MM.1S (cell line): Measurements from ENCODE around the gene ANKRD13D.

Source experiments
- DNase-seq: peaks from one replicate; pipeline ENCODE4 v3.0.0-alpha.2; 2015
- H2AFZ ChIP-seq: fragments of 300-600 bp; sonication (generic); 2 replicates; pipeline ENCODE4 v1.6.0; 2016; ENCODE audit warnings: antibody characterized with exemption, low read length
- H3F3A ChIP-seq: fragments of 300-600 bp; sonication (generic); 2 replicates; pipeline ENCODE4 v1.6.1; 2016; ENCODE audit warnings: mild to moderate bottlenecking, antibody characterized with exemption, low read length, moderate library complexity, mixed read lengths; ENCODE audit not compliant: insufficient read depth
- H3K27ac ChIP-seq: fragments of 300-600 bp; sonication (generic); 2 replicates; pipeline ENCODE4 v1.5.1; 2016; ENCODE audit warnings: mild to moderate bottlenecking, low read length
- H3K27me3 ChIP-seq: fragments of 300-600 bp; sonication (generic); replicated peaks from 2 replicates; pipeline ENCODE4 v1.6.0; 2016; ENCODE audit warnings: low read length; ENCODE audit not compliant: insufficient read depth
- H3K36me3 ChIP-seq: fragments of 300-600 bp; sonication (generic); replicated peaks from 2 replicates; pipeline ENCODE4 v1.6.1; 2016; ENCODE audit warnings: mild to moderate bottlenecking, low read length, mixed read lengths; ENCODE audit not compliant: insufficient read depth
- H3K4me1 ChIP-seq: fragments of 300-600 bp; sonication (generic); 2 replicates; pipeline ENCODE4 v1.6.1; 2016; ENCODE audit warnings: low read length, mixed read lengths
- H3K4me2 ChIP-seq: fragments of 300-600 bp; sonication (generic); 2 replicates; pipeline ENCODE4 v1.6.0; 2016; ENCODE audit warnings: low read depth, low read length
- H3K4me3 ChIP-seq: fragments of 300-600 bp; sonication (generic); 2 replicates; pipeline ENCODE4 v1.5.1; 2016; ENCODE audit warnings: low read length, mixed read lengths
- H3K79me2 ChIP-seq: fragments of 300-600 bp; sonication (generic); 2 replicates; pipeline ENCODE4 v1.6.1; 2016; ENCODE audit warnings: mixed run types, low read length, mixed read lengths
- H3K9ac ChIP-seq: fragments of 300-600 bp; sonication (generic); 2 replicates; pipeline ENCODE4 v1.6.1; 2016; ENCODE audit warnings: low read length, mixed read lengths
- H3K9me2 ChIP-seq: fragments of 300-600 bp; sonication (generic); replicated peaks from 2 replicates; pipeline ENCODE4 v1.6.1; 2016; ENCODE audit warnings: mild to moderate bottlenecking, low read length, mixed read lengths; ENCODE audit not compliant: insufficient read depth
- H3K9me3 ChIP-seq: fragments of 300-600 bp; sonication (generic); replicated peaks from 2 replicates; pipeline ENCODE4 v1.6.1; 2016; ENCODE audit warnings: mild to moderate bottlenecking, low read length, mixed read lengths; ENCODE audit not compliant: insufficient read depth
- H4K20me1 ChIP-seq: fragments of 300-600 bp; sonication (generic); 2 replicates; pipeline ENCODE4 v1.6.1; 2016; ENCODE audit warnings: mild to moderate bottlenecking, low read length, moderate library complexity, mixed read lengths; ENCODE audit not compliant: insufficient read depth
- CTCF ChIP-seq: fragments of 300-600 bp; sonication (generic); IDR thresholded peaks from 2 replicates; pipeline ENCODE4 v1.5.1; 2016; ENCODE audit warnings: antibody characterized with exemption, low read length, mixed read lengths
- EZH2 ChIP-seq: fragments of 300-600 bp; sonication (generic); optimal IDR thresholded peaks from 2 replicates; pipeline ENCODE3; 2017; ENCODE audit warnings: low read depth, mild to moderate bottlenecking, antibody characterized with exemption, low read length, mixed read lengths
- EZH2phosphoT487 ChIP-seq: fragments of 300-600 bp; sonication (generic); IDR thresholded peaks from 2 replicates; pipeline ENCODE4 v1.6.1; 2018; ENCODE audit warnings: antibody characterized with exemption, low read length

Gene ANKRD13D

DNA sequence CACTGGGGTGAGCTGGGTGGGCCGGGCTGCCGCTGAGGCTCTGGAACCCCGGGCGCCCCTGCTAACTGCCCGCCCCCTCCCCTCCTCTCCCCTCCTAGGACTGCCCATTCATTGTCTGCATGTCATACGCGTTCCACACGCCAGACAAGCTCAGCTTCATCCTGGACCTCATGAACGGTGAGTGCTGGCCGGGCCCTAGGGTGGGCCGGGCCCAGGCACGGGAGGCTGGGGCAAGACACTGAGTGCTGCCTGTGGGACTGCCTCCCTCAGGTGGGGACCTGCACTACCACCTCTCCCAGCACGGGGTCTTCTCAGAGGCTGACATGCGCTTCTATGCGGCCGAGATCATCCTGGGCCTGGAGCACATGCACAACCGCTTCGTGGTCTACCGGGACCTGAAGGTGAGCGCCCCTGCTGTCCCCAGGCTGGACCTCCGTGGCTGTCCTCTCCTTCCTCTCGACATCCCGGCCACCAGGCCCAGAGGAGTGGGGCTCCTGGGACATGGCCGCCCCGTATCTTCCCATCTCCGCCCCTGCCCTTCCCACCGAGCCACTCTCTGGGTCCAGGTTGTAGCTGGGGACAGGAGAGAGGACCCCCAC is 7.5 kb upstream of the ANKRD13D start:
- Histone ChIP-seq H3K79me2 (peaks cover 72% of the 10 kb centered on the region), H3K9me3 (no peaks in the 10 kb centered on the region), H3K27me3 (no peaks in the 10 kb centered on the region), H4K20me1 (no peaks in the 10 kb centered on the region), H3K27ac (no peak overlapping the region), H3K4me3 (no peak overlapping the region), H3F3A (peaks cover 30% of the 10 kb centered on the region), H3K36me3 (peaks cover 24% of the 10 kb centered on the region), H3K9me2 (no peaks in the 10 kb centered on the region), H3K4me2 (no peak overlapping the region), H3K9ac (no peak overlapping the region), H3K4me1 (peaks cover 19% of the 10 kb centered on the region), H2AFZ (no peak overlapping the region)
- no peak for DNase-seq
- TF ChIP-seq EZH2phosphoT487: no peak
- no peak for TF ChIP-seq EZH2
- no peak for TF ChIP-seq CTCF

DNA sequence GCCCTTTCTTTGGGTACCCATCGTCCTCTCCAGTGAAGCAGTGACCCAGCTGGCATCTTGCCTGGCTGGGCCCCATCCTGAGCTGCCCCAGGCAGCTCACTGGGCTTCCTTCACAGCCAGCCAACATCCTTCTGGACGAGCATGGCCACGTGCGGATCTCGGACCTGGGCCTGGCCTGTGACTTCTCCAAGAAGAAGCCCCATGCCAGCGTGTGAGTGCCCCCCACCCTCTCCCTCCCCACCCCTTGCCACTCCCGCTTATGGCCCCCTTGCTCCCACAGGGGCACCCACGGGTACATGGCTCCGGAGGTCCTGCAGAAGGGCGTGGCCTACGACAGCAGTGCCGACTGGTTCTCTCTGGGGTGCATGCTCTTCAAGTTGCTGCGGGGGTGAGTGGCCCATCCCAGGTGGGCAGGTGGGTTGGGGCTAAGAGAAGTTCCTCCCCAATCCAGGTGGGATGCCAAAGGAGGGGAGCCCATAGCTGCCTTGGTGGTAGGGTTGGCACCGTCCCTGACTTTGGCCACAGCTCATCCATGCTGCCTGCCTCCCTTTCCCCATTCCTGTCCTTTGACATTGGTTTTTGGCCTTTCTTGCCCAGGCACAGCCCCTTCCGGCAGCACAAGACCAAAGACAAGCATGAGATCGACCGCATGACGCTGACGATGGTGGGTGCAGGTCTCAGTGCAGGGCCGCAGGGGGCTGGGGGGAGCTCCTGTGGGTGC is 6.8 kb upstream of the ANKRD13D start:
- Histone ChIP-seq H3K36me3 (peaks cover 27% of the 10 kb centered on the region), H3K79me2 (peaks cover 67% of the 10 kb centered on the region), H3K9me2 (no peaks in the 10 kb centered on the region)

DNA sequence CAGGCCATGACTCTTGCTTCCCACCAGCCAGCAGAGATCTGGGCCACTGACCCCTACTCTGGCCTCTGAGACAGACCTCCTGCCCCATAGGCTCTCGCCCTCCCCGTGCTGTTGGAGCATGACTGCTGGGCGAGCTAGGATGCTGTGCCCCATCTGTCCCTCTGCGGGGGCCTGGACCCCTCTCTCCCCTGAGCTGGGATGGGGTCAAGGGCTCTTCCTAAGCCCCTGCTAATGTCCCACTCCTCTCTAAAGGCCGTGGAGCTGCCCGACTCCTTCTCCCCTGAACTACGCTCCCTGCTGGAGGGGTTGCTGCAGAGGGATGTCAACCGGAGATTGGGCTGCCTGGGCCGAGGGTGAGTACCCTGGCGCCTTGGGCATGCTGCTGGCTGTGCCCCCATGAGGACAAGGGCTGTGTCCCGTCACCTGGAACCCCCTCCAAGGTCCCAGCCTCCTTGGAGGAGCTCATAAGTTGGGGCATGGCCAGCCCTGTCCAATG is 6.2 kb upstream of the ANKRD13D start:
- Histone ChIP-seq H3K36me3 (peaks cover 27% of the 10 kb centered on the region), H3K9ac (no peak overlapping the region), H3K4me2 (no peak overlapping the region), H4K20me1 (no peaks in the 10 kb centered on the region), H3K27ac (no peak overlapping the region), H3K9me2 (no peaks in the 10 kb centered on the region), H3K79me2 (peaks cover 68% of the 10 kb centered on the region), H3K27me3 (no peaks in the 10 kb centered on the region), H3F3A (peaks cover 31% of the 10 kb centered on the region), H3K4me3 (no peak overlapping the region), H2AFZ (no peak overlapping the region), H3K4me1 (peaks cover 18% of the 10 kb centered on the region), H3K9me3 (no peaks in the 10 kb centered on the region)
- DNase-seq: no peak
- TF ChIP-seq CTCF: no peak
- TF ChIP-seq EZH2phosphoT487: no peak
- TF ChIP-seq EZH2: no peak

More for the DNA sequence above, 6.8 kb upstream of the ANKRD13D start:
- H2AFZ ChIP-seq: no peak overlapping the region
- H3K4me2 ChIP-seq: no peak overlapping the region
- no peak for DNase-seq
- H3K27ac ChIP-seq: no peak overlapping the region
- no peak overlapping the region for H3K4me3 ChIP-seq
- no peaks in the 10 kb centered on the region for H4K20me1 ChIP-seq
- H3F3A ChIP-seq: peaks cover 30% of the 10 kb centered on the region
- no peaks in the 10 kb centered on the region for H3K27me3 ChIP-seq
- no peak for TF ChIP-seq CTCF
- TF ChIP-seq EZH2: no peak
- no peak for TF ChIP-seq EZH2phosphoT487
- H3K9me3 ChIP-seq: no peaks in the 10 kb centered on the region
- H3K9ac ChIP-seq: no peak overlapping the region
- peaks cover 16% of the 10 kb centered on the region for H3K4me1 ChIP-seq
